Measurements from ENCODE around the gene SLC4A9. TPM values are rescaled to one million over a fixed set of nuclear protein-coding genes. Genes with fewer than 3 reads are reported as not detected.
"Not testable (repeated sequence)": the region's sequence is repeated elsewhere in the genome, so short reads cannot be mapped to it uniquely, and the experiment has no call there.

SLC4A9 gene
- polyA plus RNA-seq, 3 donors, result 0.28 TPM; not detected in 2

- H3K27me3 Mint-ChIP-seq (ENCODE audit: low read depth in 3 of 3), result peaks cover 0 to under 1% (median 0%) of the 10 kb centered on the region in 3 donors
- Histone ChIP-seq H3K4me2 (replicated peaks; ENCODE audit: extremely low read depth, low read length, poor library complexity, severe bottlenecking) (no peak overlapping the region), H3K9ac (ENCODE audit: insufficient read depth, low read length, poor library complexity, severe bottlenecking) (no peak overlapping the region), H3K27me3 (ENCODE audit: control insufficient read depth in 2 of 2, insufficient read depth in 2 of 2, low read length in 2 of 2) (no peaks in the 10 kb centered on the region), H3K79me2 (ENCODE audit: insufficient read depth, low read length) (peaks cover 99% of the 10 kb centered on the region), H3K9me3 (replicated peaks in 1 of 2; ENCODE audit: control insufficient read depth in 1 of 2, insufficient read depth in 1 of 2, low read length in 2 of 2) (no peaks in the 10 kb centered on the region), H2AFZ (ENCODE audit: insufficient read depth, low read depth, low read length, poor library complexity, severe bottlenecking) (no peak overlapping the region), H3K4me3 (replicated peaks in 1 of 3; ENCODE audit: low read depth in 2 of 3, low read length in 3 of 3) (no peak overlapping the region), H3K36me3 (replicated peaks in 1 of 2; ENCODE audit: control insufficient read depth in 1 of 2, insufficient read depth in 2 of 2, low read length in 2 of 2) (peaks cover 3 to 27% of the 10 kb centered on the region in 2 donors), H3K27ac (ENCODE audit: low read depth in 1 of 2, low read length in 2 of 2) (peak overlapping the region in 1 of 2 donors; percentile 45), H3K4me1 (ENCODE audit: control insufficient read depth in 1 of 2, insufficient read depth in 2 of 2, low read length in 2 of 2) (no peaks in the 10 kb centered on the region), H4K20me1 (ENCODE audit: insufficient read depth, low read length) (peaks cover 98% of the 10 kb centered on the region)
- peaks cover 0 to 1% (median 0%) of the 10 kb centered on the region in 7 donors for H3K9me3 Mint-ChIP-seq
- H3K4me1 Mint-ChIP-seq, result peaks cover 16% of the 10 kb centered on the region
- WGBS (ENCODE audit: insufficient coverage), result 100% methylated on average over 1 of the region's 4 CpGs
- DNase-seq, result peak in 1 of 3 donors; percentile 6
- intact Hi-C loops (cut with micrococcal nuclease), result no loop called here
- H3K36me3 Mint-ChIP-seq, result peaks cover 16 to 18% of the 10 kb centered on the region in 2 donors
- H3K4me3 Mint-ChIP-seq, result no peak overlapping the region
- no peak for TF ChIP-seq CTCF (IDR thresholded peaks at IDR 0.05)
- peak overlapping the region in 3 of 7 donors; percentile 11 to 57 (median 27) for H3K27ac Mint-ChIP-seq
Observed at GRCh38 chr5:140420226-140420570, 60.2 kb downstream of the SLC4A9 start.

- no peaks in the 10 kb centered on the region for H3K4me1 ChIP-seq (ENCODE audit: control insufficient read depth in 1 of 2, insufficient read depth in 2 of 2, low read length in 2 of 2)
- Mint-ChIP-seq H3K27ac (peak overlapping the region in 2 of 7 donors; percentile 24 to 44), H3K9me3 (peaks cover 0 to 1% (median 0%) of the 10 kb centered on the region in 7 donors), H3K36me3 (peaks cover 17 to 21% of the 10 kb centered on the region in 2 donors), H3K27me3 (ENCODE audit: low read depth in 3 of 3) (peaks cover 0 to 2% (median 0%) of the 10 kb centered on the region in 3 donors), H3K4me1 (peaks cover 16% of the 10 kb centered on the region), H3K4me3 (no peak overlapping the region)
- peaks cover 100% of the 10 kb centered on the region for H4K20me1 ChIP-seq (ENCODE audit: insufficient read depth, low read length)
- H3K27me3 ChIP-seq (ENCODE audit: control insufficient read depth in 2 of 2, insufficient read depth in 2 of 2, low read length in 2 of 2), result no peaks in the 10 kb centered on the region
- H3K79me2 ChIP-seq (ENCODE audit: insufficient read depth, low read length), result peaks cover 100% of the 10 kb centered on the region
- peak overlapping the region in 1 of 2 donors; percentile 45 for H3K27ac ChIP-seq (ENCODE audit: low read depth in 1 of 2, low read length in 2 of 2)
- H2AFZ ChIP-seq (ENCODE audit: insufficient read depth, low read depth, low read length, poor library complexity, severe bottlenecking), result no peak overlapping the region
- WGBS (ENCODE audit: insufficient coverage), result 80% methylated on average over 1 of the region's 5 CpGs
- no peak overlapping the region for H3K4me3 ChIP-seq (replicated peaks in 1 of 3; ENCODE audit: low read depth in 2 of 3, low read length in 3 of 3)
- DNase-seq, result no peak
- no peak for TF ChIP-seq CTCF (IDR thresholded peaks at IDR 0.05)
- H3K4me2 ChIP-seq (replicated peaks; ENCODE audit: extremely low read depth, low read length, poor library complexity, severe bottlenecking), result no peak overlapping the region
- intact Hi-C loops (cut with micrococcal nuclease), result no loop called here
- no peaks in the 10 kb centered on the region for H3K9me3 ChIP-seq (replicated peaks in 1 of 2; ENCODE audit: control insufficient read depth in 1 of 2, insufficient read depth in 1 of 2, low read length in 2 of 2)
- H3K9ac ChIP-seq (ENCODE audit: insufficient read depth, low read length, poor library complexity, severe bottlenecking), result no peak overlapping the region
- H3K36me3 ChIP-seq (replicated peaks in 1 of 2; ENCODE audit: control insufficient read depth in 1 of 2, insufficient read depth in 2 of 2, low read length in 2 of 2), result peaks cover 5 to 33% of the 10 kb centered on the region in 2 donors
Observed at GRCh38 chr5:140420665-140421361, 60.8 kb downstream of the SLC4A9 start.

GRCh38 chr5:140421375-140421774, 61.4 kb downstream of the SLC4A9 start:
- Histone ChIP-seq H4K20me1 (ENCODE audit: insufficient read depth, low read length) (peaks cover 99% of the 10 kb centered on the region), H3K36me3 (replicated peaks in 1 of 2; ENCODE audit: control insufficient read depth in 1 of 2, insufficient read depth in 2 of 2, low read length in 2 of 2) (peaks cover 5 to 33% of the 10 kb centered on the region in 2 donors), H3K79me2 (ENCODE audit: insufficient read depth, low read length) (peaks cover 99% of the 10 kb centered on the region)
- Mint-ChIP-seq H3K36me3 (peaks cover 12 to 17% of the 10 kb centered on the region in 2 donors), H3K4me1 (peaks cover 16% of the 10 kb centered on the region)
- intact Hi-C loops (cut with micrococcal nuclease); H3K4me1 ChIP-seq (ENCODE audit: control insufficient read depth in 1 of 2, insufficient read depth in 2 of 2, low read length in 2 of 2); H3K27ac Mint-ChIP-seq; H3K9me3 Mint-ChIP-seq; H3K4me3 Mint-ChIP-seq; H3K27me3 ChIP-seq (ENCODE audit: control insufficient read depth in 2 of 2, insufficient read depth in 2 of 2, low read length in 2 of 2); H3K4me2 ChIP-seq (replicated peaks; ENCODE audit: extremely low read depth, low read length, poor library complexity, severe bottlenecking); H2AFZ ChIP-seq (ENCODE audit: insufficient read depth, low read depth, low read length, poor library complexity, severe bottlenecking); H3K27ac ChIP-seq (ENCODE audit: low read depth in 1 of 2, low read length in 2 of 2); H3K9me3 ChIP-seq (replicated peaks in 1 of 2; ENCODE audit: control insufficient read depth in 1 of 2, insufficient read depth in 1 of 2, low read length in 2 of 2); DNase-seq; H3K27me3 Mint-ChIP-seq (ENCODE audit: low read depth in 3 of 3); H3K9ac ChIP-seq (ENCODE audit: insufficient read depth, low read length, poor library complexity, severe bottlenecking); H3K4me3 ChIP-seq (replicated peaks in 1 of 3; ENCODE audit: low read depth in 2 of 3, low read length in 3 of 3): not testable (repeated sequence)
- 100% methylated on average over 1 of the region's 7 CpGs for WGBS (ENCODE audit: insufficient coverage)

Data from CD14-positive monocyte (primary cell).